GM21390 (cell line): Measurements from ENCODE around the gene KIF6.

Experiments
- ATAC-seq: cut with Tn5 transposase; IDR thresholded peaks from one replicate; pipeline ENCODE4 v1.9.1; 2021; ENCODE audit not compliant: unreplicated experiment

The KIF6 gene

GRCh38 chr6:39391182-39391581, 334.0 kb downstream of the KIF6 start:
- no peak for ATAC-seq

- ATAC-seq, result no peak
These were observed 335.8 kb downstream of the KIF6 start for GRCh38 chr6:39389484-39389767.

GRCh38 chr6:39388606-39389483, 336.4 kb downstream of the KIF6 start:
- ATAC-seq, result peak; percentile 64

GRCh38 chr6:39387785-39388184, 337.4 kb downstream of the KIF6 start:
- no peak for ATAC-seq

- no peak for ATAC-seq
These were observed 338.7 kb downstream of the KIF6 start for GRCh38 chr6:39386487-39386886.

- ATAC-seq, result no peak
These were observed 343.6 kb downstream of the KIF6 start for GRCh38 chr6:39381550-39382140.

GRCh38 chr6:39380837-39381549, 344.2 kb downstream of the KIF6 start:
- no peak for ATAC-seq

GRCh38 chr6:39378960-39379425, 346.2 kb downstream of the KIF6 start:
- ATAC-seq, result no peak

GRCh38 chr6:39378175-39378959, 346.8 kb downstream of the KIF6 start:
- no peak for ATAC-seq

GRCh38 chr6:39377539-39377950, 347.7 kb downstream of the KIF6 start:
- ATAC-seq, result no peak

GRCh38 chr6:39375405-39375804, 349.8 kb downstream of the KIF6 start:
- ATAC-seq, result no peak

GRCh38 chr6:39370390-39370789, 354.8 kb downstream of the KIF6 start:
- ATAC-seq, result no peak

- no peak for ATAC-seq
These were observed 355.2 kb downstream of the KIF6 start for GRCh38 chr6:39369987-39370386.

GRCh38 chr6:39367700-39368099, 357.5 kb downstream of the KIF6 start:
- no peak for ATAC-seq

GRCh38 chr6:39366931-39367618, 358.1 kb downstream of the KIF6 start:
- ATAC-seq, result no peak

- no peak for ATAC-seq
These were observed 359.7 kb downstream of the KIF6 start for GRCh38 chr6:39365281-39366074.

- ATAC-seq, result no peak
These were observed 361.9 kb downstream of the KIF6 start for GRCh38 chr6:39363280-39363679.

GRCh38 chr6:39362487-39362865, 362.7 kb downstream of the KIF6 start:
- no peak for ATAC-seq

GRCh38 chr6:39361657-39362486, 363.3 kb downstream of the KIF6 start:
- peak; percentile 78 for ATAC-seq
